Fibroblast of peridontal ligament (primary cell): ENCODE data around the gene HELZ.
"Not testable (repeated sequence)": the region's sequence is repeated elsewhere in the genome, so short reads cannot be mapped to it uniquely, and the experiment has no call there.

ENCODE experiments used
- DNase-seq: peaks from one replicate; pipeline ENCODE4 v3.0.0-alpha.2; 2010; ENCODE audit errors: extremely low read depth

The HELZ gene

DNA sequence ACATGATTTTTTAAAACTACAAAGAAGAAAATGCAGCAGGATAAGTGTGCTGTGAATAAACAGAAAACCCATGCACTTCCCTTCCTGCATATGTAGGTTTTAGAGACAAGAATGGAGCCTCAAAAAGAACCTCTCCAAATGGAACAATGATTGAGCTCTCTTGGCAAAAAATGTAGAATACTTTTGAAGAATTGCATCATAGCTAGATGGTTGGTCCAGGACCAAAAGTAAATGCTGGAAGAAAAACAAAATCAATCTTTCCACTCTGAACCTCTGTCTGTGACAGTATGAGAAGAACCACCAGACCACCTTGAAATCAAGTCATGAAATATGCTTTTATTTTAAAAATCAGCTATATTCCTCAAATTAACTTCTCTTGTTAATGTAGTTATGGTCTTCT lies 17.5 kb downstream of the HELZ start:
- peak; percentile 70 for DNase-seq

GRCh38 chr17:67225316-67225715 lies 19.7 kb downstream of the HELZ start:
- no peak for DNase-seq

DNA sequence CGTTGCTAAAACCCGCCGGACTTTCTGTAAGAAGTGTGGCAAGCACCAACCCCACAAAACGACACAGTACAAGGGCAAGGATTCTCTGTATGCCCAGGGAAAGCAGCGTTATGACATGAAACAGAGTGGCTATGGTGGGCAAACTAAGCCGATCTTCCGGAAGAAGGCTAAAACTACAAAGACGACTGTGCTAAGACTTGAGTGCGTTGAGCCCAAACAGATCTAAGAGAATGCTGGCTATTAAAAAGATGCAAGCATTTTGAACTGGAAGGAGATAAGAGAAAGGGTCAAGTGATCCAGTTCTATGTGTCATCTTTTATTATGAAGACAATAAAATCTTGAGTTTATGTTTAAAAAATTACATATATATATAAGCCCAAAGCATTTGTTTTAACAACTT lies 20.3 kb downstream of the HELZ start:
- DNase-seq: no peak

DNA sequence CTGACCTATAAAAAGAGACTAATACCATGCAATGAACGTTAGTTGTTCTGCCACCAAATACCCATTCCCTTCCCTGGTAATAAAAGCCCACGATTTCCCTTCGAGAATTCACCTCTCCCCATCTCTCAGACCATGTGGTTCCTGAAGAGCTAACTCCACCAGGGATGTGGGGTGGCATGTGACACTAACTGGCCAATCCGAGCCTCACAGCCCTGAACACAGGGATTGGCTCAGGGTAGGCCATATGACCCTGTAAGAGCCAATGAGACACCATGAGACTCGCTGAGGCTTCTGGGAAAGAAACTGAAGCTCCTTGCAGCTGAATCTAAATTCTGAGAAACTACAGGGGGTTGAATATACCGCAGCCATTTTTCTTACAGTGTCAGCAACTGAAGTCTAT lies 21.1 kb downstream of the HELZ start:
- DNase-seq: no peak

- peak; percentile 53 for DNase-seq
These were observed 23.7 kb downstream of the HELZ start for GRCh38 chr17:67221062-67221998.

DNA sequence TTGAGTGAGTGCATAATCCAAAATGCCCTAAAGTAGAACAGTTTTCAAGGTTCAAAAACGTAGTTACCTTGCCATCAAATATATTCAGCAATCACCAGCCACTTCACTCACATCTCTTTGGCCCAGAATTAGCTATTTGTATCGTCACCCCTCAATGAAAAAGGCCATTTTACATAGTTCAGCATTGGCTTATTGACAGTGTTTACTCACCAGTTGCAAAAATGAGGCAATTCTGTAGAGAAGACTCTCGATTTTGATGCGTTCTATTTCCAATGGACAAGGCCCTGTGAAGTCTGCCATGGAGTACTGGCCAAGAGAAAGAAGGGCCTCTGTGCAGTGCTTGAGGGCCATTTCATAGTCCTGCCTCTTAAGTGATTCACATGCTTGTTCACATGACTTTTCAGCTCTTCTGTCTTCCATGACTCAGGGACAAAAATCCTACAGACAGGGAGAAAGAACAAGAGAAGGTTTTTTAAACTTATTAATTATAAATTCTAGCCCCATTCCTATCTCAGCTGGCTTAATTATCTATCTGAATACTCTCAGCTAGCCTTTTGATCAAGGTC lies 26.5 kb downstream of the HELZ start:
- peak; percentile 48 for DNase-seq

DNA sequence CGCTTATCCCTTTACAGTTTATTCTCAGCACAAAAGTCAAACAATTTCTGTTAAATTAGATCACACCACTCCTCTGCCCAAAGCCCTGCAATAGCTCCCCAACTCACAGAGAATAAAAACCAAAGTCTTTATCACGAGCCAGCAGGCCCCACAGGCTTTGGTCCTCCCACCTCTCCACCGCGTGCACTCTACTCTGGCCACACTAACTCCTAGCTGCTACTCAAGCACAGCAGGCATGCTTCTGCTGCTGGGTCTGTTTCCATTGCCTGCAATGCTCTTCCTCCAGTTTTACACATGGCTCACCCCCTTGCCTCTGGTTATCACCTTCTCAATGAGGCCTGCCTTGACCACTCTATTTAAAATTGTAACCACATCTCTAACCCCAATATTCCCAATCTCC lies 27.6 kb downstream of the HELZ start:
- DNase-seq: no peak

DNA sequence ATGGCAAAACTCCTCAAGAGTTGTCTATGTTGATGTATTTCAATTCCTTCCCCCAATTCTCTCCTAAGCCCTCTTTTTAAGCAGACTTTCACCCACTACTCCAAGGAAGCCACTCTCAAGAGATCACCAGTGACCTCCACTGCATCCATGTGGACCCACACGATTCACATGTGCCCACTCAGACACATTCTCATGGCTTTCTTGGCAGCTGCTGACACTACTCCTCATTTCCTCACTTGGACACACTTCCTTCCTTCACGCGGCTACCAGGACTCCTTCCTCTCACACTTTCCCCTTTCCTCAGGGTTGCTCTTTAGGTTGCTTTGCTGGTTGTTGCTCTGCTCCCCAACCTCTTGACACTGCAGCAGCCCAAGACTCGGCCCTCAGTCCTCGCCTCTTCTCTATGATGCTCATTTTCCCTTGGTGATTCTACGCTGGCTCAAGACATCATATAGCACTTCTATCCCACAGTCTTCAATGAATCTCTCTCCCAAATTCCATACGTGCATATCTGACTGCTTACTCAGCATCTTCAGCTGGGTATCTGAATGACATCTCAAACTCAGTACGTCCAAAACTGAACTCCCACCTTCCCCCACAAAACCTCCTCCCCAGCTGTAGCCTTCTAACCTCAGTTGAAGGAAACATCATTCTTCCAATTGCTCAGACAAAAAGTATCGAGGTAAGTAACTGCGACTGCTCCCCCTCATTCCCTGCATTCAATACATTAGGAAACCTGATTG lies 28.2 kb downstream of the HELZ start:
- DNase-seq: no peak

GRCh38 chr17:67215991-67216421 lies 29.0 kb downstream of the HELZ start:
- no peak for DNase-seq

DNA sequence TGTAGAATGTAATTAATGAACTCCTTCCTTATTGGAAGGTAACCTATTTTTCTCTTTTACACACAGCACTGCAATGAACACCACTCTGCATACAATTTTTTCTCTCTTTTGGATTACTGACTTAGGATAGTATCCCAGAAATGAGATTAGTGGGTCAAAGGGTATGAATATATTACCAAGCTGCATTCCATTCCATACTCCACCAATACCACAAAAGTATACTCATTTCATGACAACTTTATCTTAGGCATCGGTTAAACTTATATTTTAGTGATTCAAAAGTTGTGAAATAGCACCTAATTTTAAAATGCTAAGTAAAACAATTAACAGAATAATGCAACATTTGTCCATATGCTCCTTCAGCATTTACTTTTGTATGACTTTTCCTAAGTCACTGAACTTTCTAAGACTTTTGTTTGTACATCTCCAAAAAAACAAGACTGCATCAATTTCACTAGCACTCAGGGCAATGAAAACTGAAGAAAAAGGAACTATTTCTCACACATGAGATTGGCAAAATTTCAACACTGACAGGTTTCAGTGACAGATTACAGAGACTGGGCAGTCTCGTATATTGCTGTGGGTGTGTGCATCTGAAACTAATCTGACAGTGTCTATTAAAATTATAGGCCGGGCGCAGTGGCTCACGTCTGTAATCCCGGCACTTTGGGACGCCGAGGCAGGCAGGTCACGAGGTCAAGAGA lies 32.1 kb downstream of the HELZ start:
- DNase-seq: peak; percentile 78

GRCh38 chr17:67212231-67212630 lies 32.8 kb downstream of the HELZ start:
- peak; percentile 73 for DNase-seq

GRCh38 chr17:67211742-67212141 lies 33.3 kb downstream of the HELZ start:
- DNase-seq: peak; percentile 60

DNA sequence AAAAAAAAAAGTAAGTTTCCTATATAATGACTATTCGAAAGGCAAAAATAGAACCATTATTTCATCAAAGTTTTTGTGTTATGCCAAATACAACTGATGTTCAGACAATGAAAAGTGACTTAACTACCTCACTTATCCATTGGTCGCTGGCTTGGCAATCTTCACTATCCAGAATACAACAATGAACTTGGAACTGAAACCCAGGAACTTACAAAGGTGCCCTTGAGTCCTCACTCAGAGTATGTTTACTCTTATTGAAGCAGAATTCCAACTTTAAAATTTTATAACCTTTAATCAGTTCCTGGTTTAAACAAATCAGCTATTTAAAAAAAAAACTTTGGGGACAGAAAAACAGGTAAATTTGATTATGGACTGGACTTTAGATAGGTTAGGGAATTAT lies 34.1 kb downstream of the HELZ start:
- DNase-seq: no peak

DNA sequence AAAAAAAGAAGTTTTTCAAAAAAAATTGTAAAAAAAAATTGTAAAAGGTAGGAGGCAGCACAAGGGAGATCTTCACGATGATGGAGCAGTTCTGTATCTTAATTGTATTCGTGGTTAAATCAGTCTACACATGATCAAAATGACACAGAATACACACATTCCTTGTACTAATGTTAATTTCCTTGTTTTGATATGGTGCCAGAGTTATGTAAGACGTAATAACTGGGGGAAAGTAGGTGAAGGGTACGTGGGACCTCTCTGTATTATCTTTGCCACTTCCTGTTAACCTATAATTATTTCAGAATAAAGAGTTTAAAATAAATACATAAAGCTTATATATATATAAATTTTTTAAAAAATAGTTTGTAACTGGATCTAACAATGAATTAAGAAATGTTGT lies 36.8 kb downstream of the HELZ start:
- DNase-seq: no peak

DNA sequence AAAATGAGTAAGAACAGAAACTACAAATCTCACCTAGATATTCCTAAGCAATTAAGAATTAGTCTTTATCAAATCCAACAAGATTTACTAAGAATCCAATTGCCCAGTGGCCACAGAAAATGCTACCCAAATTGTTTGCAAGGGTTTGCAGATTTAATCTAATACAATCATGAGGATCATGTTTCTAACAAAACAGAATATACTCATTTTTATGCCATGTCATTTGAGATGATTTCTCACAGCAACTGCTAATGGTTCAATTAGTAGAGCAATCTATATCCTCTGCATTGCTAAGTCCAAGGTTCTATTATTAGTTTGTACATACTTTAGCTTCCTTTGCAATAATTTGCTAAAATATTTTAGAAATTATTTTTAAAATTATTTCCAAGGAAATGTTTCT lies 41.2 kb downstream of the HELZ start:
- DNase-seq: no peak

DNA sequence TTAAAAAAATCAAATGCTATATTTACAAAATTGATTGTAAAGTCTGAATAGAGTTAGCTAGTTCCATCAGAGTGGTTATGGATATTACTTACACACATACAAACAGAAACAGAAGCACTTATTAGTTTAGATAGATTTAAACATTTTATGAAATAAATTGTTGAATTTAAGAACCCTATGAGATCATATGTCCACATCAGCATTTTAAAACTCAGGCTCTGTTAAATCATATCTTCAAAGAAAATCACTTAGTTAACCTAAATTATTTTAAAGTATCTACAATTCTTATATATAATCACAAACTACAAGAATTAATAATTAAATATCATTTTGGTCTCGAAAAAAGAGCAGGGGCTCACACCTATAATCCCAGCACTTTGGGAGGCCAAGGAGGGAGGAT lies 42.5 kb downstream of the HELZ start:
- DNase-seq: no peak

DNA sequence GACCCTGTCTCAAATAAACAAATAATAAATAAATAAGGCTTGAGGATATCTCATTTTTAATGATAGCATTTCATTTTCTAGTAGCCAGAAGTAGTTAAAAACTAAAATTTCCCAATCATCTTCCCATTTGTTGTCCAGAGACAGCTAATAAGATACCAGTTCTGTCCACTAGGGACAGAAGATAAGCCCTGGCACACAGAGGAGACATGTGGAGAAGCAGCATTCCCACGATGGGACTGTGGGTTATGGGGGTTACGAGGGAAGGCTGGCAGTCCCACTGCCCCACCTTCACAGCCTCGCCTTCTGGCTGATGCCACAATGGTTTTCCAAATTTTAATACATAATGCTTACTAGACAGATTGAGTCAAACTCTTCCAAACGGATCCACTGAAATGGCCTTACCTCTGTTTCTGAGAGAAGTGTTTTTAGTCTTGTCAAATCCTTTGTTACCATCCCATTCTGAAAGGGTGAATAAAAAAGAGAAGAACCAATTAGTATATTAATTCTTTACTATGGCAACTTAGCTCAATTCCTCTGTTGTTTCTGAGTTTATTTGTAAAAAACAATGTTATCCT lies 44.2 kb downstream of the HELZ start:
- DNase-seq: no peak

- no peak for DNase-seq
These were observed 46.9 kb downstream of the HELZ start for GRCh38 chr17:67198131-67198530.

GRCh38 chr17:67197023-67197422 lies 48.0 kb downstream of the HELZ start:
- DNase-seq: not testable (repeated sequence)

GRCh38 chr17:67196422-67196821 lies 48.6 kb downstream of the HELZ start:
- DNase-seq: no peak

DNA sequence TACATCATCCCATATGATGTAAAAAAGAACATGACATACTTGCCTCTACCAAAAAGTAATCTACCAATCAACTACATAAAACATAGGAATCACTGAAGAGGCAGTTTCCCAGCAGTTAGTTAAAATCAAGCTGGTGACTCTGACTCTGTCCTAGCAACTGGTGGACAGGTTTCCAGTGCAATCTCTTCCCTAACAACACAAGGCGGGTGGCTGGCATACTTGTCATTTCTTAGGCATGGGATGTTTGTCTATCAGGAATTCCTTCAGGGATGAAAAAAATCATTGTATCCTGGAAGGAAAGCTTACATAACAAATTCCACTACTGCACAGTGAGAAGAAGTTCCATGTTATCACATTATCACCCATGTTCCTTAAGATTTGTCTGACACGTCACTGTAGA lies 50.9 kb downstream of the HELZ start:
- DNase-seq: peak; percentile 63

- no peak for DNase-seq
These were observed 57.1 kb downstream of the HELZ start for GRCh38 chr17:67187927-67188326.
